MM.1S (cell line): ENCODE measurements around the gene FAS.

Experiments
- DNase-seq: peaks from one replicate; pipeline ENCODE4 v3.0.0-alpha.2; 2015
- H2AFZ ChIP-seq: fragments of 300-600 bp; sonication (generic); 2 replicates; pipeline ENCODE4 v1.6.0; 2016; ENCODE audit warnings: antibody characterized with exemption, low read length
- H3F3A ChIP-seq: fragments of 300-600 bp; sonication (generic); 2 replicates; pipeline ENCODE4 v1.6.1; 2016; ENCODE audit warnings: mild to moderate bottlenecking, antibody characterized with exemption, low read length, moderate library complexity, mixed read lengths; ENCODE audit not compliant: insufficient read depth
- H3K27ac ChIP-seq: fragments of 300-600 bp; sonication (generic); 2 replicates; pipeline ENCODE4 v1.5.1; 2016; ENCODE audit warnings: mild to moderate bottlenecking, low read length
- H3K27me3 ChIP-seq: fragments of 300-600 bp; sonication (generic); replicated peaks from 2 replicates; pipeline ENCODE4 v1.6.0; 2016; ENCODE audit warnings: low read length; ENCODE audit not compliant: insufficient read depth
- H3K36me3 ChIP-seq: fragments of 300-600 bp; sonication (generic); replicated peaks from 2 replicates; pipeline ENCODE4 v1.6.1; 2016; ENCODE audit warnings: mild to moderate bottlenecking, low read length, mixed read lengths; ENCODE audit not compliant: insufficient read depth
- H3K4me1 ChIP-seq: fragments of 300-600 bp; sonication (generic); 2 replicates; pipeline ENCODE4 v1.6.1; 2016; ENCODE audit warnings: low read length, mixed read lengths
- H3K4me2 ChIP-seq: fragments of 300-600 bp; sonication (generic); 2 replicates; pipeline ENCODE4 v1.6.0; 2016; ENCODE audit warnings: low read depth, low read length
- H3K4me3 ChIP-seq: fragments of 300-600 bp; sonication (generic); 2 replicates; pipeline ENCODE4 v1.5.1; 2016; ENCODE audit warnings: low read length, mixed read lengths
- H3K79me2 ChIP-seq: fragments of 300-600 bp; sonication (generic); 2 replicates; pipeline ENCODE4 v1.6.1; 2016; ENCODE audit warnings: mixed run types, low read length, mixed read lengths
- H3K9ac ChIP-seq: fragments of 300-600 bp; sonication (generic); 2 replicates; pipeline ENCODE4 v1.6.1; 2016; ENCODE audit warnings: low read length, mixed read lengths
- H3K9me2 ChIP-seq: fragments of 300-600 bp; sonication (generic); replicated peaks from 2 replicates; pipeline ENCODE4 v1.6.1; 2016; ENCODE audit warnings: mild to moderate bottlenecking, low read length, mixed read lengths; ENCODE audit not compliant: insufficient read depth
- H3K9me3 ChIP-seq: fragments of 300-600 bp; sonication (generic); replicated peaks from 2 replicates; pipeline ENCODE4 v1.6.1; 2016; ENCODE audit warnings: mild to moderate bottlenecking, low read length, mixed read lengths; ENCODE audit not compliant: insufficient read depth
- H4K20me1 ChIP-seq: fragments of 300-600 bp; sonication (generic); 2 replicates; pipeline ENCODE4 v1.6.1; 2016; ENCODE audit warnings: mild to moderate bottlenecking, low read length, moderate library complexity, mixed read lengths; ENCODE audit not compliant: insufficient read depth
- CTCF ChIP-seq: fragments of 300-600 bp; sonication (generic); IDR thresholded peaks from 2 replicates; pipeline ENCODE4 v1.5.1; 2016; ENCODE audit warnings: antibody characterized with exemption, low read length, mixed read lengths
- EZH2 ChIP-seq: fragments of 300-600 bp; sonication (generic); optimal IDR thresholded peaks from 2 replicates; pipeline ENCODE3; 2017; ENCODE audit warnings: low read depth, mild to moderate bottlenecking, antibody characterized with exemption, low read length, mixed read lengths
- EZH2phosphoT487 ChIP-seq: fragments of 300-600 bp; sonication (generic); IDR thresholded peaks from 2 replicates; pipeline ENCODE4 v1.6.1; 2018; ENCODE audit warnings: antibody characterized with exemption, low read length

FAS gene

GRCh38 chr10:88994019-88994418 lies 3.4 kb downstream of the FAS start:
- Histone ChIP-seq H3K4me1 (peaks cover 7% of the 10 kb centered on the region; the same call in 1 of the 2 replicates), H3K9ac (no peak overlapping the region), H2AFZ (no peak overlapping the region), H3K9me2 (no peaks in the 10 kb centered on the region), H3K9me3 (no peaks in the 10 kb centered on the region), H3K79me2 (no peaks in the 10 kb centered on the region), H3K4me2 (no peak overlapping the region), H3K4me3 (no peak overlapping the region), H3K27ac (no peak overlapping the region), H3K27me3 (0 out of 2 replicates have a peak, but pooled peaks cover 6% of the 10 kb centered on the region), H3F3A (peaks cover 16% of the 10 kb centered on the region), H4K20me1 (no peaks in the 10 kb centered on the region), H3K36me3 (no peaks in the 10 kb centered on the region)
- TF ChIP-seq CTCF (no peak), EZH2phosphoT487 (no peak), EZH2 (no peak)
- no peak for DNase-seq

GRCh38 chr10:88995156-88995876 lies 4.7 kb downstream of the FAS start:
- no peaks in the 10 kb centered on the region for H3K27me3 ChIP-seq
- peaks cover under 1% of the 10 kb centered on the region; the same call in 1 of the 2 replicates for H3K4me1 ChIP-seq
- H3F3A ChIP-seq, result peaks cover 13% of the 10 kb centered on the region
- H3K36me3 ChIP-seq, result no peaks in the 10 kb centered on the region
- H3K79me2 ChIP-seq, result no peaks in the 10 kb centered on the region
- DNase-seq, result no peak
- no peaks in the 10 kb centered on the region for H3K9me2 ChIP-seq
- H2AFZ ChIP-seq, result no peak overlapping the region
- H3K9me3 ChIP-seq, result no peaks in the 10 kb centered on the region
- H3K9ac ChIP-seq, result no peak overlapping the region
- no peaks in the 10 kb centered on the region for H4K20me1 ChIP-seq
- H3K4me2 ChIP-seq, result no peak overlapping the region
- H3K27ac ChIP-seq, result no peak overlapping the region
- no peak overlapping the region for H3K4me3 ChIP-seq
- no peak for TF ChIP-seq CTCF
- no peak for TF ChIP-seq EZH2phosphoT487
- no peak for TF ChIP-seq EZH2

GRCh38 chr10:88996927-88997326 lies 6.3 kb downstream of the FAS start:
- DNase-seq, result no peak
- H3K79me2 ChIP-seq, result no peaks in the 10 kb centered on the region
- no peaks in the 10 kb centered on the region for H3K36me3 ChIP-seq
- TF ChIP-seq EZH2, result no peak
- no peak for TF ChIP-seq CTCF
- no peak for TF ChIP-seq EZH2phosphoT487
- H3K4me2 ChIP-seq, result no peak overlapping the region
- H3K9me2 ChIP-seq, result no peaks in the 10 kb centered on the region
- H3K9me3 ChIP-seq, result no peaks in the 10 kb centered on the region
- no peak overlapping the region for H2AFZ ChIP-seq
- H3K4me1 ChIP-seq, result no peaks in the 10 kb centered on the region; the same call in 1 of the 2 replicates
- H3K9ac ChIP-seq, result no peak overlapping the region
- no peaks in the 10 kb centered on the region for H4K20me1 ChIP-seq
- no peak overlapping the region for H3K4me3 ChIP-seq
- H3F3A ChIP-seq, result no peaks in the 10 kb centered on the region
- H3K27ac ChIP-seq, result no peak overlapping the region
- no peaks in the 10 kb centered on the region for H3K27me3 ChIP-seq
